ENCODE measurements around the gene NRG4. TPM values are rescaled to one million over a fixed set of nuclear protein-coding genes. Genes with fewer than 3 reads are reported as not detected.

NRG4 gene
- total RNA-seq, 1 donor from 2014 or later = 0.18 TPM

DNA sequence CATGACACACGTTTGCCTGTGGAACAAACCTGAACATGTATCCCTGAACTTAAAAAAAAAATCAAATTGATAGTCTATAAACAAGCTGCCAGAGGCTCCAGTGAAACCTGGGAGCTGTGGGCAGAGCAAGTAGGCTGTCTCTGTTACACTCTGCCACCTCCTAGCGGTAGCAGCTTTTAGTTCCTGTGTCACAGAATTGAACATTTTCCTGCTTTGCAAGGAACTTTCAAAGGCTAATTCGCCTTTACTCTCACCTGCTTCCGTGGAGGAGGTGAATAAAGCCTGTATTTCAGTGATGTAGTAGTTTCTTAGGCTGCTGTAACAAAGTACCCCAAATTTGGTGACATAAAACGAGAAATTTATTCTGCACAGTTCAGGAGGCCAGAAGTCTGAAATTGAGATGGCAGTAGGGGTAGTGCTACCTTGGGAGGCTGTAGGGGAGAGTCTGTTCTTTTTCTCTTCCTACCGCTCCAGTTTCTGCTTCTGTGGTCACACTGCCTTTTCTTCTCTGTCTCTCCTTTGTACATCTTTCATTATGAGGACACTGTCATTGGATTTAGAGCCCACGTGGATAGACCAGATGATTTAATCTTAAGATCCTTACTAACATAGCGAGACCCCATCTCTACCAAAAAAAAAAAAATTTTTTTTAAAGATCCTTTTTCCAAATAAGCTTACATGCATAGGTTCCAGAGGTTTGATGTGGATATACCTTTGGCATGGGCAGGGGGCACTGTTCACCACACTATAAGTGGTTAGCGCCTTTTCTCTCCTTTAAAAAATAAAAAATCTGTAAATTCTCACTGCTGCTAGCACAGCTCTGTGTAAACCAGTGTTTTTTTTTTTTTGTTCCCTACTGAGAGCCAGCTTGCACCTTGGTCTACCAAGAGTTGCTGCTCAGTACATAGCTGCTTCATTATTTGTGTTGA is 83.3 kb downstream of the NRG4 start:
- Mint-ChIP-seq H3K4me3 (ENCODE audit: unreplicated experiment) (no peak overlapping the region), H3K27ac (ENCODE audit: unreplicated experiment) (no peak overlapping the region), H3K9me3 (ENCODE audit: unreplicated experiment) (no peaks in the 10 kb centered on the region), H3K4me1 (ENCODE audit: low read depth, unreplicated experiment) (peaks cover 21% of the 10 kb centered on the region), H3K36me3 (ENCODE audit: low read depth, unreplicated experiment) (peaks cover 11% of the 10 kb centered on the region), H3K27me3 (ENCODE audit: low read depth, unreplicated experiment) (no peaks in the 10 kb centered on the region)
- no peak for FAIRE-seq
- H3K79me2 ChIP-seq (ENCODE audit: insufficient read depth, low read length) = peaks cover 53% of the 10 kb centered on the region
- H3K27me3 ChIP-seq (ENCODE audit: insufficient read depth, low read length) = no peaks in the 10 kb centered on the region
- H3K36me3 ChIP-seq (ENCODE audit: insufficient read depth, low read length) = peaks cover 21% of the 10 kb centered on the region
- H3K9ac ChIP-seq (ENCODE audit: low read length) = no peak overlapping the region
- peaks cover 65% of the 10 kb centered on the region for H4K20me1 ChIP-seq (ENCODE audit: insufficient read depth, low read length)
- H3K4me3 ChIP-seq (ENCODE audit: insufficient read depth, low read depth, low read length) = no peak overlapping the region
- H2AFZ ChIP-seq (ENCODE audit: low read depth, low read length) = no peak overlapping the region
- H3K9me3 ChIP-seq (ENCODE audit: insufficient read depth, low read depth, low read length) = no peaks in the 10 kb centered on the region
- H3K27ac ChIP-seq (ENCODE audit: low read depth, low read length) = no peak overlapping the region
- no peak for DNase-seq (ENCODE audit: low read depth)
- no peak overlapping the region for H3K4me2 ChIP-seq (ENCODE audit: low read length)
- TF ChIP-seq EZH2 (IDR thresholded peaks at IDR 0.05; ENCODE audit: insufficient read depth, low read length) = no peak
- TF ChIP-seq, protein P1, sequence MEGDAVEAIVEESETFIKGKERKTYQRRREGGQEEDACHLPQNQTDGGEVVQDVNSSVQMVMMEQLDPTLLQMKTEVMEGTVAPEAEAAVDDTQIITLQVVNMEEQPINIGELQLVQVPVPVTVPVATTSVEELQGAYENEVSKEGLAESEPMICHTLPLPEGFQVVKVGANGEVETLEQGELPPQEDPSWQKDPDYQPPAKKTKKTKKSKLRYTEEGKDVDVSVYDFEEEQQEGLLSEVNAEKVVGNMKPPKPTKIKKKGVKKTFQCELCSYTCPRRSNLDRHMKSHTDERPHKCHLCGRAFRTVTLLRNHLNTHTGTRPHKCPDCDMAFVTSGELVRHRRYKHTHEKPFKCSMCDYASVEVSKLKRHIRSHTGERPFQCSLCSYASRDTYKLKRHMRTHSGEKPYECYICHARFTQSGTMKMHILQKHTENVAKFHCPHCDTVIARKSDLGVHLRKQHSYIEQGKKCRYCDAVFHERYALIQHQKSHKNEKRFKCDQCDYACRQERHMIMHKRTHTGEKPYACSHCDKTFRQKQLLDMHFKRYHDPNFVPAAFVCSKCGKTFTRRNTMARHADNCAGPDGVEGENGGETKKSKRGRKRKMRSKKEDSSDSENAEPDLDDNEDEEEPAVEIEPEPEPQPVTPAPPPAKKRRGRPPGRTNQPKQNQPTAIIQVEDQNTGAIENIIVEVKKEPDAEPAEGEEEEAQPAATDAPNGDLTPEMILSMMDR (IDR thresholded peaks at IDR 0.05; ENCODE audit: insufficient read depth, low read depth, low read length) = peak; percentile 43
- no peaks in the 10 kb centered on the region for H3K4me1 ChIP-seq (ENCODE audit: insufficient read depth, low read length)

DNA sequence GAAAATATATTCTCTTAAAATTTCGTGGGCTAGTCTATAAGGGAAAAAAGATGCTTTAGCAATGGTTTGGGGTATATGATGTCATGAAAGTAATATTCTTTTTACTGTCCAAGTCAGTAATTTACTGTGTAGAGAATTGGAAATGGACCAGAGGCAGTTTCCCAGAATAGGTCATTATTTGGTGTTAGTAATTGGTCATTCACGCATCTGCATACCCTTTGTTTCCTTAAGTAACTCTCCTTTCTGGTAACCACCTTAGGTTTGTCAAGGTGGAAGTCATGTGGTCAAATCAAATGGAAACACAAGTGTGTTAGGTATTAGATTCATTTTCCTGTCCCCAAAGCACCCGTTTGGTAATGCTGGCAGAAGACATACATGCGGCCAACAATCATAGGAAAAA is 84.6 kb downstream of the NRG4 start:
- TF ChIP-seq EZH2 (IDR thresholded peaks at IDR 0.05; ENCODE audit: insufficient read depth, low read length) = no peak
- TF ChIP-seq, protein P1 (IDR thresholded peaks at IDR 0.05; ENCODE audit: insufficient read depth, low read depth, low read length) = no peak
- no peak for FAIRE-seq
- DNase-seq (ENCODE audit: low read depth) = peak; percentile 72
- peaks cover 16% of the 10 kb centered on the region for H3K36me3 ChIP-seq (ENCODE audit: insufficient read depth, low read length)
- H3K79me2 ChIP-seq (ENCODE audit: insufficient read depth, low read length) = peaks cover 66% of the 10 kb centered on the region
- H3K9me3 Mint-ChIP-seq (ENCODE audit: unreplicated experiment) = no peaks in the 10 kb centered on the region
- no peaks in the 10 kb centered on the region for H3K9me3 ChIP-seq (ENCODE audit: insufficient read depth, low read depth, low read length)
- peaks cover 12% of the 10 kb centered on the region for H3K36me3 Mint-ChIP-seq (ENCODE audit: low read depth, unreplicated experiment)
- no peaks in the 10 kb centered on the region for H3K27me3 Mint-ChIP-seq (ENCODE audit: low read depth, unreplicated experiment)
- no peak overlapping the region for H2AFZ ChIP-seq (ENCODE audit: low read depth, low read length)
- peaks cover 29% of the 10 kb centered on the region for H3K4me1 Mint-ChIP-seq (ENCODE audit: low read depth, unreplicated experiment)
- peaks cover 77% of the 10 kb centered on the region for H4K20me1 ChIP-seq (ENCODE audit: insufficient read depth, low read length)
- H3K27ac Mint-ChIP-seq (ENCODE audit: unreplicated experiment) = no peak overlapping the region
- no peak overlapping the region for H3K4me3 Mint-ChIP-seq (ENCODE audit: unreplicated experiment)
- H3K4me2 ChIP-seq (ENCODE audit: low read length) = no peak overlapping the region
- H3K4me3 ChIP-seq (ENCODE audit: insufficient read depth, low read depth, low read length) = no peak overlapping the region
- no peaks in the 10 kb centered on the region for H3K27me3 ChIP-seq (ENCODE audit: insufficient read depth, low read length)
- no peaks in the 10 kb centered on the region for H3K4me1 ChIP-seq (ENCODE audit: insufficient read depth, low read length)
- no peak overlapping the region for H3K27ac ChIP-seq (ENCODE audit: low read depth, low read length)
- no peak overlapping the region for H3K9ac ChIP-seq (ENCODE audit: low read length)

DNA sequence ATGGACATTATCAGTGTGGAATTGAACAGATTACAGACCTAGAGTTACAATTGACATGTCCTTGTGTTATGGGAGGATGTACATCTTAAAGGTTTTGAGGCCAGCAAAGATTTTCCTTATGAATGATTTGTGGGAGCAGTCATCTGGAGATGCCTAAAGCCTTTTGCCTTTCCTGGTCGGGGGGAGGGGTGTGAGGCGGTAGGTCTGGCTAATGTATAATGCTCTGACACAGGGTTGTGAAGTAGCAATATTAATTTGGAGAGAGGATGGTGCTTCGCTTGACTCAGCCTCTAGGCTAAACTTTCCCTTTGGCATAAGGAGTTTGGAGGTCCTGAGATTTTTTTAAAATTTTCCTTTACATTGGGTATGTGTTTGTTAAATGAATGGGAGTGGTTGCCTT is 85.3 kb downstream of the NRG4 start:
- Histone ChIP-seq H4K20me1 (ENCODE audit: insufficient read depth, low read length) (peaks cover 83% of the 10 kb centered on the region), H3K9me3 (ENCODE audit: insufficient read depth, low read depth, low read length) (no peaks in the 10 kb centered on the region), H3K27ac (ENCODE audit: low read depth, low read length) (no peak overlapping the region), H3K79me2 (ENCODE audit: insufficient read depth, low read length) (peaks cover 72% of the 10 kb centered on the region), H3K4me2 (ENCODE audit: low read length) (no peak overlapping the region), H3K4me1 (ENCODE audit: insufficient read depth, low read length) (peaks cover 7% of the 10 kb centered on the region), H3K27me3 (ENCODE audit: insufficient read depth, low read length) (no peaks in the 10 kb centered on the region), H3K9ac (ENCODE audit: low read length) (no peak overlapping the region), H2AFZ (ENCODE audit: low read depth, low read length) (no peak overlapping the region), H3K36me3 (ENCODE audit: insufficient read depth, low read length) (peaks cover 15% of the 10 kb centered on the region), H3K4me3 (ENCODE audit: insufficient read depth, low read depth, low read length) (no peak overlapping the region)
- FAIRE-seq (no peak), DNase-seq (ENCODE audit: low read depth) (no peak)
- TF ChIP-seq, protein P1 (IDR thresholded peaks at IDR 0.05; ENCODE audit: insufficient read depth, low read depth, low read length) = no peak
- no peak for TF ChIP-seq EZH2 (IDR thresholded peaks at IDR 0.05; ENCODE audit: insufficient read depth, low read length)
- no peak overlapping the region for H3K27ac Mint-ChIP-seq (ENCODE audit: unreplicated experiment)
- no peaks in the 10 kb centered on the region for H3K27me3 Mint-ChIP-seq (ENCODE audit: low read depth, unreplicated experiment)
- H3K4me3 Mint-ChIP-seq (ENCODE audit: unreplicated experiment) = no peak overlapping the region
- H3K9me3 Mint-ChIP-seq (ENCODE audit: unreplicated experiment) = no peaks in the 10 kb centered on the region
- H3K36me3 Mint-ChIP-seq (ENCODE audit: low read depth, unreplicated experiment) = peaks cover 13% of the 10 kb centered on the region
- H3K4me1 Mint-ChIP-seq (ENCODE audit: low read depth, unreplicated experiment) = peaks cover 36% of the 10 kb centered on the region
